ENCODE data around the gene DEDD.

DEDD gene, protein sequence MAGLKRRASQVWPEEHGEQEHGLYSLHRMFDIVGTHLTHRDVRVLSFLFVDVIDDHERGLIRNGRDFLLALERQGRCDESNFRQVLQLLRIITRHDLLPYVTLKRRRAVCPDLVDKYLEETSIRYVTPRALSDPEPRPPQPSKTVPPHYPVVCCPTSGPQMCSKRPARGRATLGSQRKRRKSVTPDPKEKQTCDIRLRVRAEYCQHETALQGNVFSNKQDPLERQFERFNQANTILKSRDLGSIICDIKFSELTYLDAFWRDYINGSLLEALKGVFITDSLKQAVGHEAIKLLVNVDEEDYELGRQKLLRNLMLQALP

DNA sequence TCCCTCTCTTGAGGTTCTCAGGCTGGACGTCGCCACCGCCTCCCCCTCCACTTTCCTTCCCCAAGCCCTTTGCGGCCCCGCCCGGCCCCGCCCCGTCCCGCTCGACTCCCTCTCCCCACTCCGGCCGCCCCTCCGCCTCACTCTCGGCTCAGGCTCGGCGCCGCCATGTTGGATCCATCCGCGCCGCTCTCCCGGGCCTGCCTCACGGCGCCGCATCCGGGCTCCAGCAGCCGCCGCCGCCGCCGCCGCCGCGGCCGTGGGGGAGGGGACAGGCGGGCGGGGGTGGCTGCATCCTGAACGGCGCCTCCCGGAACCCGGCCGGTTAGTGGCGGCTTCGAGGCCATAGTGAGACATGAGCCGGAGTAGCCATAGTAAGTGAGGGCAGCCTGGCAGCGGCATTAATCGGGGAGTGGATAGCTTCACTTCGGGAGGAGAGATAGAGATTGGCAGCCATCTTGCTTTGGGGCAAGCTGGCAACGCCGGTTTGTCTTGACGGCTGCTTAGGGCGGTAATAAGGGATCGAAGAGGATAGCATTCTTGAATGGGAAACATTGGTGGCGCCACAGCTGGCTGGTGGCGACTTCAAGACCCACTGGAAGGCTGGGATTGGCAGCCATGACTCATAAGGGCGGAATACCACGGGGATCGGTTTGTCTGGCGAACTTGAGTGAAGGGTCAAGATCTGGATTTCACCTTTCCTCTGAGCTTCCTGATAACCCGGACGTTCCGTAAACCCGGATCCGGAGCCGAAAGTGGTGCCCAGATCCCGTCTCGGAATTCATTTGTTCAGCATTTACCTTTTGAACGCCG, at the start of gene DEDD:
TSS of gene DEDD (minus strand) at position 258 of the 810 bp plus-strand sequence. CDS start 8,205 bp downstream, outside the sequence.
- peak; percentile 87 to 90 for DNase-seq (ENCODE audit: low read depth in 2 of 2)

DNA sequence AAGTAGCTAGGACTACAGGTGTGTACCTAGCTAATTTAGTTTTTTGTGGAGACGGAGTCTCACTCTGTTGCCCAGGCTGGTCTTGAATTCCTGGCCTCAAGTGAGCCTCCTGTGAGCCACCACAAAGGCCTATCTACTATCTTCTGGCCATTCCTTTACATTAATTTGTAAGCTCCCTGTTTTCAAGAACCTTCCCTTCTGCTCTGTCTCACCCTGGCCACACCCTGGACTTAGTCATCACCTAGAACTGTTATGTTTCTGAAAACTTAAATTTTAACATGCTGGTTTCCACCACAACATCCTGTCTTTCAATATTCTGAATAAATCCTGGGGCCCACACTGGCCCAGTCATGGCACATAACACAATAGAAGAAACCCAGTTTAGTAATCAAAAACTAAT, 49.7 kb upstream of the DEDD start:
- DNase-seq (ENCODE audit: low read depth in 2 of 2): peak; percentile 51 to 52

DNA sequence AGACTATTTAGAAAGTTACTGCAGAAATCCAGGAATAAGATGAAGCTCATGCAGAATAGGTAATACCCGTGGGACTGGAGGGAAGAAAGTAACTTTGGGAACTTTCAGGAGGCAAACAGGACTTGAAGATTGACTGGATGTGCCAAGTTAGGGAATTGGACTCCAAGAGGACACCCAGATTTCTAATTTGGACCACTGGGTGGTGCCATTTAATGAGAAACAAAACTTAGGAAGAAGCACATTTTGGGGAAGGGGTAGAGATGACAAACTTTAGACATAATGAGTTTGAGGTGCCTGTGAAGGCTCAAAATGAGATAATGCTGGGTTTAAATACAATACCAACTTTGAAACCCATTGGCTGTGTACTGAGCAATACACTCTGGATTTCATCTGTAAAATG, 48.2 kb upstream of the DEDD start:
- no peak for DNase-seq (ENCODE audit: low read depth in 2 of 2)

DNA sequence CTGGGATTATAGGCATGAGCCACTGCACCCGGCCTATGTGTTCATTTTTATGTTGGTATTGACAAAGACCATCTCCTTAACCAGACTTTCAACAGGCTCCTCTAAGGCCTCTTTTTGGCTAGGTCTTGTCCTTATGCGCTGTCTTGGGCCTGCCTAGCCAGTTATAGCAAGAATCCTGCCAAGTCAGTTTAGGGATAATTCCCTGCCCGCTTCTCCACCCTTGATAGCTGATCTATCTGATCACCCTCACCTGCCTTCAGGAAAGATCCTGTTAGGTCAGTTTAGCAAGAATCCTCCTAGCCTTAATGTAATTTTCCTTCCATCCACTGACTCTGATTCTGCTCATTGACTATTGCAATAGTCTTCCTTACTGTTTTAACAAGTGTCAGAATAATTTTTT, 47.2 kb upstream of the DEDD start:
- DNase-seq (ENCODE audit: low read depth in 2 of 2): no peak

DNA sequence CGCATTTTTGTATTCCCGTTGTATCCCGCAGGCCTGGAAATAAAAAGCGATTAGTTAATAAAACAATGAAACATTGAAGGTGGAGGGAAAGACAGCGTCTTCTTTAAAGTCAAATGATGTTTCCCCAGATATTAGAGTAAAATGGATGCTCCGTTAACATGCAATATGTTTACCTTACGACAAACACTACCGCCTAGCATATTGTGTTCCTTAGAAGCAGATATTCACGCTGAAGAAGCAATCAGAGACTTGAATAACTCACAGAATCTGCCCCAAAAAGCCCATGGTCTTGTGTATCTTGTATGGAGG, 45.4 kb upstream of the DEDD start:
- no peak for DNase-seq (ENCODE audit: low read depth in 2 of 2)

DNA sequence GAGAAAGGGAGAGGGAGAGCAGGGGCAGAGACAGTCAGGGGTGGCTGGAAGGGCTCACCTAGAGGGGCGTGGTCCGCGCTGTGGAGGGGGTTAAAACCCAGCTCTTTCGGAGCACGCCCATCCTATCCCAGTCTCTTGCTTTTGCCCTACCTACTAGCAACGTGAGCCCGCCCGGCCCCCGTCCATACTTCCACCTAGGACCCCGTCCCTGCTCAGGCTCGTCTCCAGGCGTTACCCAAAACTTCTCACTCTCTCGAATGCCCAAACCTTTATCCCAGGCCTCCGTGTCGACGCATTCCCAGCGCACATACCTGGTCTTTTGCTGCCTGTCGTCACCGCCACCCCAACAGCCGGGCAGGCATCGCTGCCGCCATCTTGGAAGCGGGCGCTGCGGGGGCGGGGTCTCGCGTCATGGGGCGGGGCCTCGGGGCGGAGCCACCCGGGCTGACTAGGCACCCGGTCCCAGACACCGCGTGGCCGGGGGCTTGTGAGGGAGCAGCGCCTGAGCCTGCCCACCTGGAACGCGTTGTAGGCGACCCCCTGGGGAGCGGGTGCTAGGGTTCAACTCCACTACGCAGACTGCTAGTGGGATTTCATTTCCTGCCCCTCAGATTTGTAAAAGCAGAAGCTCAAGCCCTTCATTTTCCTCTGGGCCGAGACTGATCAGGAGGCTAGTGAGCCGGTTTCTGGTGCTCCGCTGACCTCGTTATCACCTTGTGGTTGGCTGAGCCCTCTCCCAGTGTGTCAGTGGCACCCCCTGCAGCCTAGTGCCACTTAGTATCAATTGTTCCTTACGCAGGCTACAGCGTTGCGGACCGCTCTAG, 44.9 kb upstream of the DEDD start, which contains the start of gene B4GALT3:
TSS of gene B4GALT3 (minus strand) at position 396 of the 824 bp plus-strand sequence. CDS start 1,447 bp downstream, outside the sequence.
- DNase-seq (ENCODE audit: low read depth in 2 of 2): peak; percentile 88 to 97

DNA sequence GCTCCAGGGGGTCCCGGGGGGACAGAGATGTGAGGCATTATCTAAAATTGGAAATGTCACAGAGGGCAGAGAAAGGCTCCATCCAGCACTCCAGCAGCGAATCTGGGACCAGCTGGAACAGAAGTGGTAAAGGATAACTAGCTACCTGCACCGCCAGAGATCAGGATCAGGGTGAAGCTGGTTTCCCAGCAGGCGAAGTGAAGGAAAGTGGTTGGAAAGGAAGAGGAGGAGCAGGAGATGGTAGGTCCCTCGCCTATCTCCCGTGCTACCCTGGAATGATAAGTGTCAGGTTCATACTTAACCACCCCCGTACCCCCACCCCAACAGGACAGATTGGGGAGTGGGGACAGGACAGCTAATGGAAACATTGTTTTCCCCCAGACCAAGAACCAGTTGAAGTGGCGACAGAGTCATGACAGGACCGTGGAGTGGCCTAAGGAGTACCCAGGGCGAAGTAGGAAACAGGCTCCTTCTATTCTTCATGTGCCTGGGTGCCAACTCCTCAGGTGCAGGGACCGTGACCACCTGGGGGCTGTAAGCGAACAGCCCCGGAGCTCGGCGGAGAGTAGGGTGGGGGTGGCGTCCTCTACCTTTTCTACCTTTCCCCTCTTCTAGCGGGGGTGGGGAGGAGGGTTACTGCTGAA, 44.1 kb upstream of the DEDD start:
- DNase-seq (ENCODE audit: low read depth in 2 of 2): no peak

DNA sequence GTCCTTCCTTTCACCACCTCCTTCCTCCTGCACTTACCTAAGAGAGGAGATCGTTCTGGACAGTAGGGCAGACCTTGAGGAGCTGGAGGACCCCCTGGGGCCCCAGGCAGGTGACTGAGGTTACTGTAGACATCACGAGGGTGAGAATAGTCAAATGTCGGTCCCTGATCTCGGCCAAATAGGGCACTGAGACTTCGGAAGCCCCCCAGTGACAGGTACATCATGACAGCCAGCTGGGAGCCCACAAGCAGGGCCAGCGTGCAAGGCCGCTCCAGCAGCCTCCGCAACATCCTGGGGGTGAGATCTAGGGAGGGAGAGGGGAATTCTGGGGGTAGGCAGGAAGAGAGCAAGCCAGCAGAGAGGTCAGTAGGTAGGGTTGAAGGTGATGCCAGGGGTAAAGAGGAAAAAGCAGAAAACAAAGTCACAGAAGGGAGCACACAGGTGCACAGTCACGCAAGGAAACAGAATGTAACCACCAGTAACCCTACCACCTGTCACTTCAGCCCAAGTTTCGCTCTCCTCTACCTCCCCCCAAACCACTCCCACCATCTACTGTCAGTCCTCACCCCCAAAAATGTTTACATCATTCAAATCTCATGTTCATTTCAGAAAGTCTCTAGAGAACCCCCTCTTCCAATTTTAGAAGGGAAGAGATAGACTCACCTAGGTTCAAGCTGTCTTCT, 43.4 kb upstream of the DEDD start:
- no peak for DNase-seq (ENCODE audit: low read depth in 2 of 2)

DNA sequence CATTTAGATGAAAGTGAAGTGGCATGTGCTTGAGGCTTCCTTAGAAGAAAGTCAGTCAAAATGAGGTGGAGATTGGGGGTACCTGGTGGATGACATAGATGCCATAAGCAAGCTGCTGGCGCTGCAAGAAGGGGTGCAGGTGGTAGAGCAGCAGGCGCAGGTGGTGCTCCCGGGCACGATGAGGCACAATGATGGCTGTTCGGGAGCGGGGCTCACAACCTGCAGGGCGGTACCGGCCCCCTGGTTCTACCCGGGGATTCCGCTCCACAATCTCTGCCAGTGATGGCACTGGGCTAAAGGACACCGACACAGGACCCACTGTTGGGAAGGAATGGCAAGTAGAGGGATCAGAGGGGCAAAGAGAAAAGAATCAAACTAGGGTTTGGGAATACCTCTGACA, 42.4 kb upstream of the DEDD start:
- DNase-seq (ENCODE audit: low read depth in 2 of 2): no peak

DNA sequence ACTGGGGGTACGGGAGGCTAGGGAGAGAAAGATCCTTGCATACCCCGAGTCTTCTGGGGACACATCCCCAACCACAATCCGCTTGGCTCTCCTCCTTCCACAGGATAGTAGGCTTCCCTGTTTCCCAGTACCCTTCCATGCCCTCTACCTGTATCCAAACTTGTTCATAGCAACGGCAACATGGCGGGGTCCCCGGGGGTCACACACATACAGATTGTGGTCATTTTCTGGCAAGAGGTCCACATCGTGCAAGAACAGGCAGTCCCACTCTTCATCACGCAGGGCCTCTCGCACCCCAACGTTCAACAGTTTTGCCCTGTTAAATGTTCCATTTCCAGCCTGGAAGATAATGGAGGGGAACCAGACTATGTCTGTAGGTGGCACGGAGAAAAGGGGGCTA, 41.2 kb upstream of the DEDD start:
- no peak for DNase-seq (ENCODE audit: low read depth in 2 of 2)

DNA sequence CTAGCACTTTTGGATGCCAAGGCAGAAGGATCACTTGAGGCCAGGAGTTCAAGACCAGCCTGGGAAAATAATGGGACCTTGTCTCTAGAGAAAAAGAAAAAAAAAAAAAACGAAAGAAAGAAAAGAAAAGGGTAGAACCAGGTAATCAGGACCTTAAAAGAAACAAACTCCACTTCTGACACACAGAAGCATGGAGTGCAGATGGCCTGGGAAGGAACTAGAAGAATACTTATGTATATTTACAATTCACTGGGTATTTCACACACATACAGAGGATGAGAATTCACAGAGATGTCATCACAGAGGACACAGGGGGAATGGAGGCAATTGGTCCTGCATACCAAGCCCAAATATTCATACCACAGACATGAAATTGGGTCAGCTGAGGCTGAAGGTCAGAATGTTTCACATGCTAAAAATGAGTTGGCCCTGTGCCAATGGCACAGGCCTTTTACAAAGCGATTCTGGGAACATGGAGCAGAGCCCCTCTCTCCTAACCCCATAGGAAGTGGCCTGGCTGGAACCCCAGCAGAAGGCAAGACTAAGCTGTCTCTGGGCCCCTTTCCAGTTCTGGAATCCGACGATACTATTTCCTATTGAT, 40.4 kb upstream of the DEDD start:
- DNase-seq (ENCODE audit: low read depth in 2 of 2): no peak

DNA sequence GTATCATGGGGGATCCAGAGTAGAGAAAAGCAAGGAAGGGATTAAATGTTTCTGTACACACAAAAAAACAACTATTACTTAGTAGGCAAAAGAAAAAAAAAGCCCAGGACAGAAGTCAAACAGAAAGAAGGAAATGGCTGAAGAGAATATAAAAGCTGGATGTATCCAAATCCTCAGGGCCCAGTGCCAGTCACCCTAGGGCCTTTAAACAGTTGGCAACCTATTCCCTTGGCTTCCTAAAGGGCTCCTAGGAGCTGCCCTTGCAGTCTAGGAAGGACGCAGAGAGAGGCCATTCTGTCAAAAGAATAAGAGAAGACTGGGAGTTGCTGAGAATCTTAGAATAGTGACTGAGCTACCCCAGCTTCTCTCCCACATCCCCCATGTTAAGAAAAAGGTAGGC, 39.9 kb upstream of the DEDD start:
- DNase-seq (ENCODE audit: low read depth in 2 of 2): no peak

DNA sequence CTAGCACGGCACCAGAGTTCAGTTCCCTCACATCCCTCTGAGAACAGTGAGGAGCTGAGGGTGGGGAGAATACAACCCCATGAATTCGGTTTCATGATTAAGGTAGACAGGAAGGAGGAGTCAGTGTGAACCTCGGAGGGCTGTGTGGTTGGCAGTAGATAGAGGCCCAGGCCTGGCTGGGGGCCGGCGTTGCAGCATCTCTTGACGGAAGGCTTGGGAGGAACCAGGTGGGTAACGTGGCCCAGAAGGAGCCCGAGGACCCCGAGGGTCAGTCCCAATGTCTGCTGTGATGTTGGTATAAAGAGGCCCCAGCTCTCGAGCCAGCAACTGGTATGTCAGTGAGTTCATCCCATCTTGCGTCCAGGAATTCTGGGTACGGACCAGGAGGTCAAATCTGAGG, 39.2 kb upstream of the DEDD start:
- no peak for DNase-seq (ENCODE audit: low read depth in 2 of 2)

DNA sequence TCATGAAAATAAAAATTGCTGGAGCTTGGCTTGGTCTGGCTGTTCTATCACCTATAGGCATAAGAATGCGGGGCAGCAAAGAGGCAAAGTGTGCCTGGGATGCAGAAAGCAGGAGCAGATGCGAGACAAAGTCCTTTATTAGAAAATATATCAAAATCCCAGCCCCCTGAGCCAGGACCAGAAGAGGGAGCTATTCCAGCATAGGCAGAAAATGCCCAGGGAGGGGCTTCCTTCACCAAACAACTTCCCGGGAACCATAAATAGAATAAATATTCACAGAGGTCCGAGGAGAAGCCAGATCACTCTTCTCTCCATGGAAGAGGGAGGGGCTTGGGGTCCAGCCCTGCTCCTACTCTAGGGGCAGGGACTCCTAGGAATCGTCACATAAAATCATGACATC, 38.7 kb upstream of the DEDD start:
- no peak for DNase-seq (ENCODE audit: low read depth in 2 of 2)

DNA sequence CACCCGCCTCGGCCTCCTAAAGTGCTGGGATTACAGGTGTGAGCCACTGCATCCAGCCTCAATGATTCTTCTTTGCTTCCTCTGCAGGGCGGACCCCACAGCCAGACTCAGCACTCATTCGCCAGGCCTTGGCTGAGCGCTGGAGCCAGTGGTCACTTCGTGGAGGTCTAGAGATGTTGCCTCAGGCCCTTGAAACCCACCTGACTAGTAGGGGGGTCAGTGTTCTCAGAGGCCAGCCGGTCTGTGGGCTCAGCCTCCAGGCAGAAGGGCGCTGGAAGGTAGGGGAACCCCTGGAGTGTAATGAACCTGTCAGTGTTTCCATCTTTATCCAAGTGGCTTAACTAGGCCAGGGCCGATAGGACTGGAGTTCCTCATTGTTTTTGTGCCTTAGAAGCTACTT, 36.4 kb upstream of the DEDD start:
- DNase-seq (ENCODE audit: low read depth in 2 of 2): no peak

DNA sequence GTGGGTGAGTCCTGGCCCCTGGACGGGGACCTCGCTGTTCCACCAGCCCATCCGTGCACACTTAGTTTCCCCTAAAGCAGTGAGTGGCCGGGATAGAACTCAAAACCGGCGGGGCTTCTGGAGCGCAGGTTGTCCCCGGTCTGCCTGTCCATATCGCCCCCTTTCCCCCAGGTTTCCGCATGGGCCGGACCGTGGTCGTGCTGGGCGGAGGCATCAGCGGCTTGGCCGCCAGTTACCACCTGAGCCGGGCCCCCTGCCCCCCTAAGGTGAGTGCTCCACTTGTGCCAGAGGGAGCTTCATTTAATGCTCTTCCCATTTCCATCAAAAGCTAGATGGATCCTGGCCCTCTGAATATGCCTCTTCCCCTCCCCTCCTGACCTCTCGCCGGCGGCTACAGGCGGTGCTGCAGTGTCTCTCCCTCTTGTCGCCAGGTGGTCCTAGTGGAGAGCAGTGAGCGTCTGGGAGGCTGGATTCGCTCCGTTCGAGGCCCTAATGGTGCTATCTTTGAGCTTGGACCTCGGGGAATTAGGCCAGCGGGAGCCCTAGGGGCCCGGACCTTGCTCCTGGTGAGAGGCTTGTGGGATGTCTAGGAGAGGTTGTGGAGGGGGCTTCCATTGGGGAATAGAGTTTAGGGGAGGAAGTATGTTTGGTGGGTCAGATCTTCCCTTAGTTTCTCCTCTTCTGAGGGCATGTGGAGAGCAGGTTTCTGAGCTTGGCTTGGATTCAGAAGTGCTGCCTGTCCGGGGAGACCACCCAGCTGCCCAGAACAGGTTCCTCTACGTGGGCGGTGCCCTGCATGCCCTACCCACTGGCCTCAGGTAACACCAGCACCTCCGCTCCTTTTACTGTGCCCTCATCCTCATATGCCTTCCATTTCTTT, 34.4 kb upstream of the DEDD start:
- no peak for DNase-seq (ENCODE audit: low read depth in 2 of 2)

DNA sequence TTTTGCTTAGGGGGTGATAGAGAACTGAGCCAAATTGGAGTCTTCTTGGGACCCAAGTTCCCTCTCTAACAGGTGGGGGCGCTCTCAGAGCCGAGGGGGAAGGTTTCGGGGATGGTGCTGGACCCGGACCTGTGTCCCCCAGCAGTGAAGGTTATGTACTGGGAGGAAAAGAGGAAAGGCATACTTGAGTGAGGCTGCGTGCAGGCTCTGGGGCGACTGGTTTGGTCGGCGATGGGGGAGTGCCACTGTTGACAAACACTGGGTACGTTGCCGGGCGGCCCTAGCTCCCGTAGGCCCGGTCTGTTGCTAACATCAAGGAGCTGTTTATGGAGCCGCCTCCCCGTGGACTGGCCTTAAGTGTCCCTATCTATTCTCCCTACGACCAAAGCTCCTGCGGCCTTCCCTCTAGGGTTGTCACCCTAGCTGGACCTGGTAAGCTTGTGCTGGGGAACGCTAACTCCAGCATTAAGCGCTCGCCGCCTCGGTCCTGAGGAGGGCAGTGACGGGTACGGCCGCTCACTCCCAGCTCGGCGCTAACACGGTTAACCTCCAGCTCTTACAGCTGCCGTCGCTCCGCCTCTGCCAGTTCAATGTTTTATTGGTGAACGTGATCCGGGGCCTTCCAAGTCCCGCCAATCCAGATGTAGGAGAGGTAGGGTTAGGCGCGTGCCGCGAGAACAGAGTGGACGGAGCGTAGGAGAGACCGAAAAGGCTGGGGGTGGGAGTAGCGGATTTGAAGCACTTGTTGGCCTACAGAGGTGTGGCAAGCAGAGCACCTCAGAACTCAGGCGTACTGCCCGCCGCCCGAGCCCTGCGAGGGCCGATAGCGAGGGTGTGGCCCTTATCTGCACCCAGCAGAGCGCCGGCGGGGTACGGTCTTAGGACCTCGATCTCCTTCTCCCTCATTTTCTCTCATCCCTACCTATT, 33.5 kb upstream of the DEDD start, which contains the start of gene PPOX:
TSS of gene PPOX (plus strand) at position 685 of the 927 bp plus-strand sequence. CDS start 422 bp downstream, outside the sequence.
- DNase-seq (ENCODE audit: low read depth in 2 of 2): peak; percentile 89 to 91

DNA sequence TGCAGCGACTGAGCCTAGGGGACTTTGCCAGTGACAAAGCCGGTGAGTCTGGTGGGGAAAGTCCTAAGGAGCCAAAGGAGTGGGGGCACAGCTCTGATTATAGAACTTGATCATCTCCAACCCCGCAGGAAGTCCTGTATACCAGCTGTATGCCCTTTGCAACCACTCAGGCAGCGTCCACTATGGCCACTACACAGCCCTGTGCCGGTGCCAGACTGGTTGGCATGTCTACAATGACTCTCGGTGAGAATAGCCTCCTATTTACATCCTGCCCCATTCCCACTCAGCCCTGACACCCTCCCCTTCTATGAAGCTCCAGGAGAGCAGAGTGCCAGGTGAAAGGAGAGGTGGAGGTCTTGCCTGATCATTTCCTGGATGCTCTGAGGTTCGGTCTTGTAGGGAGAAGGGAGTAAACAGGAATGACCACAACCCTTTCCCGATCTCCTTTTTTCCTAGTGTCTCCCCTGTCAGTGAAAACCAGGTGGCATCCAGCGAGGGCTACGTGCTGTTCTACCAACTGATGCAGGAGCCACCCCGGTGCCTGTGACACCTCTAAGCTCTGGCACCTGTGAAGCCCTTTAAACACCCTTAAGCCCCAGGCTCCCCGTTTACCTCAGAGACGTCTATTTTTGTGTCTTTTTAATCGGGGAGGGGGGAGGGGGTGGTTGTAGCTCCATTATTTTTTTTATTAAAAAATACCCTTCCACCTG, 32.6 kb upstream of the DEDD start:
- no peak for DNase-seq (ENCODE audit: low read depth in 2 of 2)
